ENCODE data around the gene UMPS.

UMPS gene

DNA sequence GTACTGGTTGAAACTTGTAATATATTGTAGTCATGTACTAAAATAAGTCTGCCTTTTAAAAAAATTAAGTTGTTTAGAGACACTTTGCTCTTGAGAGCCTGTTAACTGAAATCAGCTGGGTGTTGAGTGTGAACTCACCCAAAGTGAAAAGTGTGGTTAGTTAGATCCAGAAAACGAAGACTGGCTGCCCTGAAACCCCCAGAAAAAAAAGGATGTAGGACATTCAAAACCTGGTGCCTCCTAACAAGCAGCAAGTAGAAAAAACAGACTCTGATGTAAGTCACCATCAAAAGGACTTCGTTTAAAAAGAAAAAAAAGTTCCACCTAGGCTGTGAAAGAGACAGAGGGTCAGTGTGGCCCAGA lies 40.8 kb downstream of the UMPS start:
- DNase-seq (ENCODE audit: low read depth), result no peak
- H3K4me3 ChIP-seq (ENCODE audit: control insufficient read depth, low read depth, low read length), result no peak overlapping the region
- TF ChIP-seq CTCF (conservative IDR thresholded peaks at IDR 0.05; ENCODE audit: control insufficient read depth, insufficient read depth, low read depth, low read length), result no peak

GRCh38 chr3:124772081-124772831 lies 42.0 kb downstream of the UMPS start:
- DNase-seq (ENCODE audit: low read depth), result peak; percentile 67
- TF ChIP-seq CTCF (conservative IDR thresholded peaks at IDR 0.05; ENCODE audit: control insufficient read depth, insufficient read depth, low read depth, low read length), result no peak
- H3K4me3 ChIP-seq (ENCODE audit: control insufficient read depth, low read depth, low read length), result no peak overlapping the region

GRCh38 chr3:124773351-124774326 lies 43.4 kb downstream of the UMPS start:
- no peak overlapping the region for H3K4me3 ChIP-seq (ENCODE audit: control insufficient read depth, low read depth, low read length)
- no peak for TF ChIP-seq CTCF (conservative IDR thresholded peaks at IDR 0.05; ENCODE audit: control insufficient read depth, insufficient read depth, low read depth, low read length)
- no peak for DNase-seq (ENCODE audit: low read depth)

DNA sequence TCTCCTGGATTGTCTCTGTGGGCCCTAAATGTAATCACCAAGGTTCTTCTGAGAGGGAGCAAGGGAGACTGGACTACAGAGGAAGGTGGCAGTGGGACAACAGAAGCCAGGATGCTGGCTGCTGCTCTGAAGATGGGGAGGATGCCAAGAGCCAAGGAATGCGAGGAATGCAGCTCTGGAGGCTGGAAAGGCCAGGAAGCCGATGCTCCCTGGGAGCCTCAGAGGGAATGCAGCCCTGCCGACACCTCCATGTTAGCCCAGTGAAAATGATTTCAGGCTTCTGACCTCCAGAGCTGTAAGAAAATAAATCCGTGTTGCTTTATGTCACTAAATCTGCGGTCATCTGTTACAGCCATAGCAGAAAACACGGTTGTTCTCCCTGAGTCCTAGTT lies 44.1 kb downstream of the UMPS start:
- peak; percentile 48 for DNase-seq (ENCODE audit: low read depth)
- no peak overlapping the region for H3K4me3 ChIP-seq (ENCODE audit: control insufficient read depth, low read depth, low read length)
- no peak for TF ChIP-seq CTCF (conservative IDR thresholded peaks at IDR 0.05; ENCODE audit: control insufficient read depth, insufficient read depth, low read depth, low read length)

GRCh38 chr3:124774841-124775402 lies 44.7 kb downstream of the UMPS start:
- no peak overlapping the region for H3K4me3 ChIP-seq (ENCODE audit: control insufficient read depth, low read depth, low read length)
- DNase-seq (ENCODE audit: low read depth), result no peak
- TF ChIP-seq CTCF (conservative IDR thresholded peaks at IDR 0.05; ENCODE audit: control insufficient read depth, insufficient read depth, low read depth, low read length), result no peak

GRCh38 chr3:124775877-124776276 lies 45.6 kb downstream of the UMPS start:
- no peak for TF ChIP-seq CTCF (conservative IDR thresholded peaks at IDR 0.05; ENCODE audit: control insufficient read depth, insufficient read depth, low read depth, low read length)
- DNase-seq (ENCODE audit: low read depth), result no peak

More at GRCh38 chr3:124775877-124776276, 45.6 kb downstream of the UMPS start:
- H3K4me3 ChIP-seq (ENCODE audit: control insufficient read depth, low read depth, low read length), result no peak overlapping the region
